Upper lobe of left lung (tissue), 4 donors: Measurements from ENCODE around the gene OLA1.

Source experiments
- EP300 ChIP-seq, 4 donors: sonication (generic); formaldehyde crosslinking; IDR thresholded peaks; one replicate each; pipeline ENCODE4 v1.5.1; 2017; ENCODE audit warnings: antibody characterized with exemption in 4 of 4, control low read depth in 2 of 4
- POLR2AphosphoS5 ChIP-seq, 2 donors: sonication (generic); formaldehyde crosslinking; IDR thresholded peaks; one replicate each; pipeline ENCODE4 v1.5.1; 2017; ENCODE audit warnings: antibody characterized with exemption in 2 of 2
- TF ChIP-seq, protein P1 (sequence below), 6 experiments: fragments of 450-650 bp in 4 of 6; fragments of 200-600 bp in 2 of 6; sonication (generic) in 2 of 6; IDR thresholded peaks; one replicate each; pipeline ENCODE4 v1.5.1; 2016 to 2019; ENCODE audit warnings: antibody characterized with exemption in 6 of 6

DNA sequence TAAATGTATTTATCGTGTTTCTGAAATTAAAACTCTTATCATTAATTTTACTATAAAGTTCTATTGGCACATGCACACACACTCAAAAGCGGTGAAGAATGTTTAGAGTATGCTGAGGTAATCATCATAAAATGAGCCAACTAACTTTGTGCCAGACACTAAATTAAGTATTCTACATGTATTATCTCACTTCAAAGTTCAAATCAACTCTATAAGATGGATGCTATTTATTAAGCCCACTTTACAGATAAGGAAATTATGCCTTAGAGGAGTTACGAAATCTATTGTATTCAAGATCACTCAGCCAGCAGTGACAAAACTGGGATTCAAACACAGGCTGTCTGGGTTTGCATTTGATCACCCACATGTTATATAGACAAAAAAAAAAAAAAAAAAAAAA, 24.9 kb downstream of the OLA1 start:
- TF ChIP-seq EP300 (IDR thresholded peaks at IDR 0.05) (no peak), POLR2AphosphoS5 (IDR thresholded peaks at IDR 0.05) (no peak)
- TF ChIP-seq, protein P1, sequence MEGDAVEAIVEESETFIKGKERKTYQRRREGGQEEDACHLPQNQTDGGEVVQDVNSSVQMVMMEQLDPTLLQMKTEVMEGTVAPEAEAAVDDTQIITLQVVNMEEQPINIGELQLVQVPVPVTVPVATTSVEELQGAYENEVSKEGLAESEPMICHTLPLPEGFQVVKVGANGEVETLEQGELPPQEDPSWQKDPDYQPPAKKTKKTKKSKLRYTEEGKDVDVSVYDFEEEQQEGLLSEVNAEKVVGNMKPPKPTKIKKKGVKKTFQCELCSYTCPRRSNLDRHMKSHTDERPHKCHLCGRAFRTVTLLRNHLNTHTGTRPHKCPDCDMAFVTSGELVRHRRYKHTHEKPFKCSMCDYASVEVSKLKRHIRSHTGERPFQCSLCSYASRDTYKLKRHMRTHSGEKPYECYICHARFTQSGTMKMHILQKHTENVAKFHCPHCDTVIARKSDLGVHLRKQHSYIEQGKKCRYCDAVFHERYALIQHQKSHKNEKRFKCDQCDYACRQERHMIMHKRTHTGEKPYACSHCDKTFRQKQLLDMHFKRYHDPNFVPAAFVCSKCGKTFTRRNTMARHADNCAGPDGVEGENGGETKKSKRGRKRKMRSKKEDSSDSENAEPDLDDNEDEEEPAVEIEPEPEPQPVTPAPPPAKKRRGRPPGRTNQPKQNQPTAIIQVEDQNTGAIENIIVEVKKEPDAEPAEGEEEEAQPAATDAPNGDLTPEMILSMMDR (IDR thresholded peaks at IDR 0.05) = no peak
